ENCODE measurements around the gene ADAMTS2.

Gene ADAMTS2

DNA sequence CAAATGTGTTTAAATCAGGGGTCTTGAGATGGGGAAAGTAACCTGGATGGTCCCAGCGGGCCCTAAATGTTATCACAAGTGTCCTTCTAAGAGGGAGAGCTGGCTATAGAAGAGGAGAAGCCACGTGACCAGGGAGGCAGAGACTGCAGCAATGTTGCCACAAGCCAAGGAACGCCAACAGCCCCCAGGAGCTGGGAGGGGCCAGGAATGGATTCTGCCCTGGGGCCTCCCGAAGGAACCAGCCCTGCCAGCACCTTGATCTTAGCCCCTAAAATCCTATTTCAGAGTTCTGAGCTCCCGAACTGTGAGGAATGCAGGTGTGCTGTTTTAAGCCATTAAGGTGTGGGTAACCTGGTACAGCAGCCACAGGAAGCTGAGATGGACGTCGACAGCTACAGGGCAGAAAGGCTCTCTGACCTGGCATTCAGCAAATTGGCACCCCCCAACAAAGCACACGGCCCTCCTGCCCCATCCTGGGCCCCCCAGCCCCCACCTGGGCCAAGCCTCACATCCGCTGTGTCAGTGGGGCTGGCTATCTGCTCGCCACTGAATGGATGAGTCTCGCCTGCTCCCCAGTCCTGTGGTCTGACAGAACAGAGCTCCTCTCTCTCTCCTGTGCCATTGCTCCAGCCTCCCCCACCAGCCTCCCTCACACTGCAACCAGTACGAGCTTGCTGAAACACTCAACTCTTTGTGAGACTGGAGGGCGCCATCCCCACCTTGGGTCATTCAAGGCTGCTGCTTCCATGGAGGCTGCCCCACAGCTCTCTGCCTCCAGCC is 78.8 kb downstream of the ADAMTS2 start:
- H3K4me1 ChIP-seq (ENCODE audit: control insufficient read depth, low read depth, low read length): no peaks in the 10 kb centered on the region

DNA sequence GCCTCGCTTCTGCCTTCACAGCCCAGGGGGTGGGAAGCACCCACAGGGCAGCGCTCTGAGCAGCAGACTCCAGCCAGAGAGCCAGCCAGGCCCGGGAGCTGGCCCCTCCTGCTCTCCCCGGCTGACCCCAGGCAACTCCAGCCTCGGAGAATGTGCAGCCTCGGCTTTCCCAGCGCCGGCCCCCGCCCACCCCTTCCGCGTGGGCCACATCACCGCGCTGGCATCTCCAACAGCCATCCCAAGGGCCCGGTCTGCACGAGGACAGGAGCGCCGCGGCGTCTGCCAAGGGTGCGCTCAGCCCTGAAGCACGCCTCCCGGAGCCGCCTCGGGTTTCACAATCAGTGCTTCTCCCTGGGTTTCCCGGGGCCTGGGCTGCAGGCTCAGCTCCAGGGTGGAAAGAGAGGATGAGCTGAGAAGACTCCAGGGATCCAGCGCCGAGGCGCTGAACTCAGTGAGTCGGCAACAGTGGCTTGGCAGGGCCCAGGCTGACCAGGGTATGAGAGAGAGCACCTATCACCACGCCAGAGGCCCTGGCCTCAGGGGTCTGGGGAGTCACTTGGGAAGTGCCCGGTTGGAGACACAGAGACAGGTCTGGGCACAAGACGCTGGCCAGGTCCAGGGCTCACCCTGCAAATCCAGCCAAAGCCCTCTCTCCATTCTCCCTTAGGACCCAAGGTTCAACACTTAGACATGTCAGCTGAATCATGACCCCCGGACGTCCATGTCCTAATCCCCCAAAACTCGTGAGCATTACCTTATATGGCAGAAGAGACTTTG is 79.6 kb downstream of the ADAMTS2 start:
- WGBS (ENCODE audit: extremely low coverage, insufficient coverage, low lambda C conversion rate): no CpG with 5 or more reads among the region's 35 CpGs
- H3K4me1 ChIP-seq (ENCODE audit: control insufficient read depth, low read depth, low read length): no peaks in the 10 kb centered on the region

More for the DNA sequence above, 78.8 kb downstream of the ADAMTS2 start:
- Histone ChIP-seq H3K9ac (ENCODE audit: low read length) (no peak overlapping the region), H3K4ac (ENCODE audit: low read depth, low read length) (no peak overlapping the region), H3K27ac (ENCODE audit: low read depth, low read length) (no peak overlapping the region), H2BK120ac (ENCODE audit: low read depth, low read length) (no peak overlapping the region), H3K4me3 (ENCODE audit: low read length) (no peak overlapping the region), H4K5ac (ENCODE audit: low read length) (no peak overlapping the region), H2BK15ac (replicated peaks; ENCODE audit: low read depth) (no peak overlapping the region), H3K18ac (ENCODE audit: low read length) (no peak overlapping the region), H3K23ac (ENCODE audit: low read length) (no peak overlapping the region), H3K56ac (ENCODE audit: low read length) (no peak overlapping the region), H3K36me3 (ENCODE audit: control insufficient read depth, insufficient read depth, low read length) (no peaks in the 10 kb centered on the region), H2BK5ac (ENCODE audit: low read length) (no peak overlapping the region), H3K79me1 (ENCODE audit: low read length) (no peaks in the 10 kb centered on the region), H3K4me2 (ENCODE audit: low read length) (no peak overlapping the region), H3K27me3 (ENCODE audit: insufficient read depth, low read length, poor library complexity) (no peaks in the 10 kb centered on the region), H3K79me2 (ENCODE audit: control insufficient read depth, insufficient read depth, low read length) (no peaks in the 10 kb centered on the region), H4K8ac (ENCODE audit: low read depth, low read length) (no peak overlapping the region), H2AK5ac (ENCODE audit: low read length) (no peak overlapping the region)
- no CpG with 5 or more reads among the region's 13 CpGs for WGBS (ENCODE audit: extremely low coverage, insufficient coverage, low lambda C conversion rate)
- no peak for DNase-seq

DNA sequence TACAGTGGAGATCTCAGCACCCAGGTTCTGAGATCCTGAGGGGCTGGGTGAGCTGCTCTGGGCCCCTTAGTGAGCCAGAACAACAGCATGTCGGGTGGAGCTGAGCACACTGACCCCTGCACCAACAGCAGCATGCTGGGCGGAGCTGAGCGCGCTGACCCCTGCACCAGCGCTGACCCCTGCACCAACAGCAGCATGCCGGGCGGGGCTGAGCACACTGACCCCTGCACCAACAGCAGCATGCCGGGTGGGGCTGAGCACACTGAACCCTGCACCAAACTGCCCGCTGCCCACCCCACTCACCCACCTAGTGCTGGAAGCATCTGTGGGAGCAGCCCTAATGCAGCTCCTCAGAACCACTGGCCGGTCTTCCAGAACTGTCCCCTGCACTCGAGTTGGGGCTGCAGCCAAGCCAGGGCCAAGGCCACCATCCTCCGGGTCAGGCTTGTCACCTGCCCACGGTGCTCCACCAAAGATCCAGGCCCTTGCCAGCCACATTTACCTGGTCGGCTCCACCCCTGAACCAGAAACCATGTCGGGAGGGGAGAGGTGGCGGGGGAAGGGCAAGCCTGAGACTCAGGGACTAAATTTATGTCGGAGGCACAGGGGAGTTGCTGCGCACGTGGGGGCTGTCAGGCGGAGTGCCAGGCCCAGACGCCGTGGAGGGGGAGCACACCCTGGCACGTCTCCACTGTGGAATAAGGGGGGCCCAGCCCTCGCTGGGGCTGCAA is 80.3 kb downstream of the ADAMTS2 start:
- WGBS (ENCODE audit: extremely low coverage, insufficient coverage, low lambda C conversion rate): no CpG with 5 or more reads among the region's 24 CpGs
- H3K27ac ChIP-seq (ENCODE audit: low read depth, low read length): no peak overlapping the region

More for the DNA sequence above, 79.6 kb downstream of the ADAMTS2 start:
- Histone ChIP-seq H3K4ac (ENCODE audit: low read depth, low read length) (no peak overlapping the region), H3K23ac (ENCODE audit: low read length) (no peak overlapping the region), H2AK5ac (ENCODE audit: low read length) (no peak overlapping the region), H3K18ac (ENCODE audit: low read length) (no peak overlapping the region), H3K36me3 (ENCODE audit: control insufficient read depth, insufficient read depth, low read length) (no peaks in the 10 kb centered on the region), H3K79me2 (ENCODE audit: control insufficient read depth, insufficient read depth, low read length) (no peaks in the 10 kb centered on the region), H4K8ac (ENCODE audit: low read depth, low read length) (no peak overlapping the region), H4K5ac (ENCODE audit: low read length) (no peak overlapping the region), H3K56ac (ENCODE audit: low read length) (no peak overlapping the region), H3K27me3 (ENCODE audit: insufficient read depth, low read length, poor library complexity) (no peaks in the 10 kb centered on the region), H3K27ac (ENCODE audit: low read depth, low read length) (no peak overlapping the region), H2BK15ac (replicated peaks; ENCODE audit: low read depth) (no peak overlapping the region), H3K4me3 (ENCODE audit: low read length) (no peak overlapping the region), H3K9ac (ENCODE audit: low read length) (no peak overlapping the region), H2BK5ac (ENCODE audit: low read length) (no peak overlapping the region), H3K4me2 (ENCODE audit: low read length) (no peak overlapping the region), H3K79me1 (ENCODE audit: low read length) (no peaks in the 10 kb centered on the region), H2BK120ac (ENCODE audit: low read depth, low read length) (no peak overlapping the region)
- DNase-seq: peak; percentile 56

DNA sequence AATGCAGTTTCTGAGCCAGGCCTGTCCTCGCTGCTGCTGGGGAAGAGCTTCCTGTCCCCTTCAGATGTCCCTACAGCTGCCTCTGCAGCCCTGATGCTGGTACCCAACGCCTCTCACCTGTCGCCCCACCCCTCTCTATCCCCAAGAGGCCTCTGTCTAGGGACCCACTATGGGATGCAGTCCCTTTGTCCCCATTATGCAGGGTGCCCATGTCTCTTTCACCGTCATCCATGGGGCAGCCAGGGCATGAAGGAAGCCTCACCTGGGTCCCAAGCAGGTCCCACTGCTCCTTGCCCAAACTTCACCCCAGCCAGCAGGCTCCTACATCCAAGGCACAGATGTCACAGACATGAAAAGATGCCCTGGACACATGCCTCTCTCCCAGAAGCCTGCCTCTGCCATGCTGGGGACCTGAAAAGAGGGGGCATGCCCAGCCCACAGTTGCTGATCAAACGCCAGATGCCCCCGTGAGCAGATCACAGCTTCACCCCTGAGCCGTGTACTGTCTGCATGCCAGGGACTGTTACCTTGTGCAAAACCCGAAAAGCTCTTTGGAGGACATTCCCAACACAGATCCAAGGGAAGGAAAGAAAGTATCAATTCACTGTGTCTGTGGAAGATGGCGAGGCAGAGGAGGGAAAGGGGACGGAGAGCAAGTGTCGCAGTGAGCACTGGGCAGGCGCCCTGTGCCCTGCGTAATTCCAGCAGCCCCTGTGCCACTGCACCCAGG is 81.0 kb downstream of the ADAMTS2 start:
- Histone ChIP-seq H3K4me1 (ENCODE audit: control insufficient read depth, low read depth, low read length) (no peaks in the 10 kb centered on the region), H4K8ac (ENCODE audit: low read depth, low read length) (no peak overlapping the region), H3K27me3 (ENCODE audit: insufficient read depth, low read length, poor library complexity) (no peaks in the 10 kb centered on the region), H4K5ac (ENCODE audit: low read length) (no peak overlapping the region), H3K4me3 (ENCODE audit: low read length) (no peak overlapping the region), H2AK5ac (ENCODE audit: low read length) (no peak overlapping the region), H3K79me2 (ENCODE audit: control insufficient read depth, insufficient read depth, low read length) (no peaks in the 10 kb centered on the region), H3K4me2 (ENCODE audit: low read length) (no peak overlapping the region), H3K4ac (ENCODE audit: low read depth, low read length) (no peak overlapping the region), H3K79me1 (ENCODE audit: low read length) (no peaks in the 10 kb centered on the region), H3K36me3 (ENCODE audit: control insufficient read depth, insufficient read depth, low read length) (no peaks in the 10 kb centered on the region), H3K9ac (ENCODE audit: low read length) (no peak overlapping the region), H2BK120ac (ENCODE audit: low read depth, low read length) (no peak overlapping the region), H3K56ac (ENCODE audit: low read length) (no peak overlapping the region), H2BK15ac (replicated peaks; ENCODE audit: low read depth) (no peak overlapping the region), H3K23ac (ENCODE audit: low read length) (no peak overlapping the region), H3K18ac (ENCODE audit: low read length) (no peak overlapping the region), H3K27ac (ENCODE audit: low read depth, low read length) (no peak overlapping the region), H2BK5ac (ENCODE audit: low read length) (no peak overlapping the region)
- no peak for DNase-seq
- WGBS (ENCODE audit: extremely low coverage, insufficient coverage, low lambda C conversion rate): no CpG with 5 or more reads among the region's 13 CpGs

More for the DNA sequence above, 80.3 kb downstream of the ADAMTS2 start:
- H3K36me3 ChIP-seq (ENCODE audit: control insufficient read depth, insufficient read depth, low read length): no peaks in the 10 kb centered on the region
- no peaks in the 10 kb centered on the region for H3K27me3 ChIP-seq (ENCODE audit: insufficient read depth, low read length, poor library complexity)
- H2BK120ac ChIP-seq (ENCODE audit: low read depth, low read length): no peak overlapping the region
- H3K4me1 ChIP-seq (ENCODE audit: control insufficient read depth, low read depth, low read length): no peaks in the 10 kb centered on the region
- no peaks in the 10 kb centered on the region for H3K79me1 ChIP-seq (ENCODE audit: low read length)
- no peak overlapping the region for H2BK15ac ChIP-seq (replicated peaks; ENCODE audit: low read depth)
- no peak overlapping the region for H3K4me3 ChIP-seq (ENCODE audit: low read length)
- no peak overlapping the region for H2AK5ac ChIP-seq (ENCODE audit: low read length)
- no peak overlapping the region for H3K9ac ChIP-seq (ENCODE audit: low read length)
- DNase-seq: no peak
- H3K18ac ChIP-seq (ENCODE audit: low read length): no peak overlapping the region
- H3K23ac ChIP-seq (ENCODE audit: low read length): no peak overlapping the region
- no peak overlapping the region for H3K56ac ChIP-seq (ENCODE audit: low read length)
- H4K8ac ChIP-seq (ENCODE audit: low read depth, low read length): no peak overlapping the region
- H3K4ac ChIP-seq (ENCODE audit: low read depth, low read length): no peak overlapping the region
- no peaks in the 10 kb centered on the region for H3K79me2 ChIP-seq (ENCODE audit: control insufficient read depth, insufficient read depth, low read length)
- no peak overlapping the region for H3K4me2 ChIP-seq (ENCODE audit: low read length)
- H4K5ac ChIP-seq (ENCODE audit: low read length): no peak overlapping the region
- H2BK5ac ChIP-seq (ENCODE audit: low read length): no peak overlapping the region

DNA sequence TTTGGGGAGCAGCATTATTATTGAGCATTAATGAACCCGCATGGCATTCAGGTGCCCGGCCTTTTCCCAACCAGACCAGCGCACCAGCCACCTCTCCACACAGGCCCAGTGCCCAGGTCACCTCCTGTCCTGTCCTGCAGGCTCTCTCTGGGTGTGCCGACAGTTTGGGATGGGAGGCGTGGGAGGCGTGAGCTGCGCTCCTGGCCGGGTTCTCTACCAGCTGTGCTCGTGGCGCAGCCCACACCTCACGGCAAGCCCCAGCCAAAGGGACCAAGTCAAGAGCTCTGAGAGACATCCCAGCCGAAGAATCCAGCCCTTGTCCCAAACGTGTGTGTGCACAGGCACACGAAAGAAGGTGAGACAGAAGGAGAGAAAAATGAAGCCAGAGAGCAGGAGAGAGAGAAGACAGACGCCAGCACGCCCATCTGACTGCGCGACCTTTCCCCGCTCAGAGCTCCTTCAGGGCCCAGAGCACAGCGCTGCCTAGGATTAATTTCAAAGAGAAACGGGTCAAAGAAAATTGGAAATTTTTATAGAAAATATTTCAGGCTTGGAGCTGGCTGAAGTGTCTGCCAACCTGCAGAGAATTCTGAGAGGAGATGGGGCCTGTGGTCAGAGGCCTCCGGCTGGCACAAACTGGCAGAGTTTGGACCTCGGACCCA is 81.7 kb downstream of the ADAMTS2 start:
- Histone ChIP-seq H4K5ac (ENCODE audit: low read length) (no peak overlapping the region), H3K36me3 (ENCODE audit: control insufficient read depth, insufficient read depth, low read length) (no peaks in the 10 kb centered on the region), H3K79me1 (ENCODE audit: low read length) (no peaks in the 10 kb centered on the region), H3K18ac (ENCODE audit: low read length) (no peak overlapping the region), H3K23ac (ENCODE audit: low read length) (no peak overlapping the region), H2BK15ac (replicated peaks; ENCODE audit: low read depth) (no peak overlapping the region), H3K4ac (ENCODE audit: low read depth, low read length) (no peak overlapping the region), H4K8ac (ENCODE audit: low read depth, low read length) (no peak overlapping the region), H3K4me1 (ENCODE audit: control insufficient read depth, low read depth, low read length) (no peaks in the 10 kb centered on the region), H3K9ac (ENCODE audit: low read length) (no peak overlapping the region), H2BK5ac (ENCODE audit: low read length) (no peak overlapping the region), H3K27me3 (ENCODE audit: insufficient read depth, low read length, poor library complexity) (no peaks in the 10 kb centered on the region), H3K4me2 (ENCODE audit: low read length) (no peak overlapping the region), H3K79me2 (ENCODE audit: control insufficient read depth, insufficient read depth, low read length) (no peaks in the 10 kb centered on the region), H3K27ac (ENCODE audit: low read depth, low read length) (no peak overlapping the region), H2BK120ac (ENCODE audit: low read depth, low read length) (no peak overlapping the region), H2AK5ac (ENCODE audit: low read length) (no peak overlapping the region), H3K4me3 (ENCODE audit: low read length) (no peak overlapping the region), H3K56ac (ENCODE audit: low read length) (no peak overlapping the region)
- WGBS (ENCODE audit: extremely low coverage, insufficient coverage, low lambda C conversion rate): no CpG with 5 or more reads among the region's 23 CpGs
- no peak for DNase-seq
